CD14-positive monocyte (primary cell): ENCODE measurements around the gene PDE4DIP. TPM values are rescaled to one million over a fixed set of nuclear protein-coding genes. Genes with fewer than 3 reads are reported as not detected.
"Not testable (repeated sequence)": the region's sequence is repeated elsewhere in the genome, so short reads cannot be mapped to it uniquely, and the experiment has no call there.

Source experiments
- DNase-seq, 3 donors: peaks; one replicate each; pipeline ENCODE4 v3.0.0-alpha.2; 2011 to 2022
- H2AFZ ChIP-seq: 2 replicates; pipeline ENCODE4 v1.6.0; 2012; ENCODE audit warnings: mild to moderate bottlenecking, low read depth, low read length, inconsistent platforms; ENCODE audit not compliant: insufficient read depth, poor library complexity, severe bottlenecking
- H3K27ac ChIP-seq, 2 donors: 1 replicate in 1 of 2; 2 replicates in 1 of 2; pipeline ENCODE4 v1.5.1; 2012 to 2013; ENCODE audit warnings: low read length in 2 of 2, control low read depth in 1 of 2, inconsistent platforms in 1 of 2, low read depth in 1 of 2, mild to moderate bottlenecking in 1 of 2
- H3K27me3 ChIP-seq, 2 donors: one replicate each; pipeline versions ENCODE4 v1.6.0 to v1.6.1; 2011 to 2013; ENCODE audit warnings: low read length in 2 of 2; ENCODE audit not compliant: control insufficient read depth in 2 of 2, insufficient read depth in 2 of 2
- H3K36me3 ChIP-seq, 2 donors: replicated peaks in 1 of 2; 1 replicate in 1 of 2; 2 replicates in 1 of 2; pipeline versions ENCODE4 v1.5.1 to v1.6.1; 2012 to 2013; ENCODE audit warnings: low read length in 2 of 2, control low read depth in 1 of 2, inconsistent platforms in 1 of 2, mild to moderate bottlenecking in 1 of 2; ENCODE audit not compliant: insufficient read depth in 2 of 2, control insufficient read depth in 1 of 2
- H3K4me1 ChIP-seq, 2 donors: 1 replicate in 1 of 2; 2 replicates in 1 of 2; pipeline versions ENCODE4 v1.5.1 to v1.6.1; 2012 to 2013; ENCODE audit warnings: low read length in 2 of 2, control low read depth in 1 of 2, inconsistent platforms in 1 of 2, mild to moderate bottlenecking in 1 of 2, moderate library complexity in 1 of 2; ENCODE audit not compliant: insufficient read depth in 2 of 2, control insufficient read depth in 1 of 2
- H3K4me2 ChIP-seq: replicated peaks from 2 replicates; pipeline ENCODE3; 2012; ENCODE audit warnings: low read length, moderate library complexity, mild to moderate bottlenecking; ENCODE audit not compliant: poor library complexity, severe bottlenecking; ENCODE audit errors: extremely low read depth
- H3K4me3 ChIP-seq, 3 experiments: fragments of 200-600 bp in 1 of 3; sonication (generic) in 1 of 3; replicated peaks in 1 of 3; 1 replicate in 2 of 3; 2 replicates in 1 of 3; pipeline ENCODE4 v1.5.1; 2011 to 2013; ENCODE audit warnings: low read length in 3 of 3, mild to moderate bottlenecking in 3 of 3, control low read depth in 2 of 3, low read depth in 2 of 3, inconsistent platforms in 1 of 3, moderate library complexity in 1 of 3
- H3K79me2 ChIP-seq: 2 replicates; pipeline ENCODE4 v1.6.0; 2012; ENCODE audit warnings: mild to moderate bottlenecking, control low read depth, inconsistent platforms, low read length, moderate library complexity; ENCODE audit not compliant: insufficient read depth
- H3K9ac ChIP-seq: 2 replicates; pipeline ENCODE4 v1.6.0; 2017; ENCODE audit warnings: low read length, mild to moderate bottlenecking; ENCODE audit not compliant: insufficient read depth, poor library complexity, severe bottlenecking
- H3K9me3 ChIP-seq, 2 donors: replicated peaks in 1 of 2; 1 replicate in 1 of 2; 2 replicates in 1 of 2; pipeline versions ENCODE4 v1.5.1 to v1.6.1; 2012 to 2013; ENCODE audit warnings: low read length in 2 of 2, control low read depth in 1 of 2; ENCODE audit not compliant: control insufficient read depth in 1 of 2, insufficient read depth in 1 of 2
- H4K20me1 ChIP-seq: 2 replicates; pipeline ENCODE4 v1.6.0; 2012; ENCODE audit warnings: mild to moderate bottlenecking, low read length, control low read depth, moderate library complexity; ENCODE audit not compliant: insufficient read depth
- H3K27ac Mint-ChIP-seq, 7 donors: one replicate each; pipeline ENCODE4 v1.8.0; 2020; ENCODE audit warnings: mild to moderate bottlenecking in 7 of 7, mixed read lengths in 7 of 7, moderate library complexity in 6 of 7, inconsistent platforms in 2 of 7
- H3K27me3 Mint-ChIP-seq, 3 donors: one replicate each; pipeline ENCODE4 v1.8.0; 2021 to 2022; ENCODE audit warnings: low read depth in 3 of 3, mild to moderate bottlenecking in 3 of 3, mixed read lengths in 3 of 3, moderate library complexity in 3 of 3, inconsistent platforms in 1 of 3
- H3K36me3 Mint-ChIP-seq, 2 donors: one replicate each; pipeline ENCODE4 v1.8.0; 2020; ENCODE audit warnings: mixed read lengths in 2 of 2, inconsistent platforms in 1 of 2, mild to moderate bottlenecking in 1 of 2
- H3K4me1 Mint-ChIP-seq: one replicate; pipeline ENCODE4 v1.8.0; 2020; ENCODE audit warnings: mild to moderate bottlenecking, mixed read lengths
- H3K4me3 Mint-ChIP-seq, 2 donors: one replicate each; pipeline ENCODE4 v1.8.0; 2020; ENCODE audit warnings: mild to moderate bottlenecking in 2 of 2, mixed read lengths in 2 of 2, moderate library complexity in 1 of 2
- H3K9me3 Mint-ChIP-seq, 7 donors: one replicate each; pipeline ENCODE4 v1.8.0; 2020 to 2022; ENCODE audit warnings: mixed read lengths in 7 of 7, mild to moderate bottlenecking in 6 of 7, moderate library complexity in 6 of 7, inconsistent platforms in 2 of 7
- WGBS: methylation state at CpG from one replicate; pipeline ENCODE4 v1.1.5; 2013; ENCODE audit warnings: missing lambda C conversion rate; ENCODE audit not compliant: insufficient coverage; 5-methylcytosine and 5-hydroxymethylcytosine counted together
- intact Hi-C, 2 donors: fragments of 100-400 bp; cut with micrococcal nuclease; formaldehyde crosslinking; loops; one replicate each; pipeline versions ENCODE4 v1.15.0 to v1.15.1; 2023
- polyA plus RNA-seq, 3 donors: library from polyadenylated mRNA; depleted of rRNA in 1 of 3; unstranded in 2 of 3; stranded (reverse) in 1 of 3; fragments of 300-500 nt in 2 of 3; fragments of >200 nt in 1 of 3; fragmentation: Illumina TruSeq in 2 of 3; gene quantifications; 1 replicate in 2 of 3; 2 replicates in 1 of 3; pipeline ENCODE4 v1.2.3, GENCODE V29; 2012 to 2021

The PDE4DIP gene
- polyA plus RNA-seq, 3 donors, result 11.6 to 22.5 (median 14.6) TPM

DNA sequence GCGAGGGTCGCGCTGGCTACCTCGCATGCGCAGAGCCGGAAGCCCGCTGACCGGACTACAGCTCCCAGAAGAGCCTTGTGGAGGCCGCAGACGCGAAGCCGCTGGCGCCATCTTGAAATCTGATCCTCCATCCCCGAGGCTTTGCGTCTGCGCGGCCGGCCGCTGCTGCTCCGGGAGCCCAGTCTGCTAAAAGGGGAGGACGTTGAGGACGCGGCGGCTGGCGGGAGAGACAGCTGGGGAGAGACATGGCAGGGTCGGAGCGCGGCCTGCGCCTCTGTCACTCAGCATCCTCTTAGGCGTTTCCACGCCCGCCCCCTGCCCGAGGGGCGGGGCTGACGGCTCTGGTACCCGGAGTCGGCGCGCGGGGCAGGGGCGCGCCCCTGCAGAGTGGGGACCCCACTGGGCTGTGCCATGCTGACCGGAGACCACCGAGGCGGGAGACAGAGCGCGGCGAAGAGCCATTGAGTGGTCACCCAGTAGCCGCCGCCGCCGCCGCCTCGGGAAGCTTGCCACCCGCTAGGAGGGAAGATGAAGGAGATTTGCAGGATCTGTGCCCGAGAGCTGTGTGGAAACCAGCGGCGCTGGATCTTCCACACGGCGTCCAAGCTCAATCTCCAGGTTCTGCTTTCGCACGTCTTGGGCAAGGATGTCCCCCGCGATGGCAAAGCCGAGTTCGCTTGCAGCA is 108.2 kb downstream of the PDE4DIP start:
- H3K27ac ChIP-seq, H3K36me3 ChIP-seq, H3K27me3 ChIP-seq, H3K36me3 Mint-ChIP-seq, H3K9me3 ChIP-seq, H3K9ac ChIP-seq, DNase-seq, intact Hi-C loops, H4K20me1 ChIP-seq, H3K27me3 Mint-ChIP-seq, H3K9me3 Mint-ChIP-seq, H3K79me2 ChIP-seq: not testable (repeated sequence)
- Histone ChIP-seq H3K4me2 (peak overlapping the region; percentile 63), H3K4me1 (peaks cover 11 to 18% of the 10 kb centered on the region in 2 donors), H3K4me3 (peak overlapping the region; percentile 54 to 72 (median 68)), H2AFZ (peak overlapping the region; percentile 70)
- H3K4me1 Mint-ChIP-seq, result peaks cover 16% of the 10 kb centered on the region
- peak overlapping the region in 3 of 7 donors; percentile 45 to 62 (median 60) for H3K27ac Mint-ChIP-seq
- no CpG with 5 or more reads among the region's 66 CpGs for WGBS
- H3K4me3 Mint-ChIP-seq, result peak overlapping the region; percentile 84 to 90

DNA sequence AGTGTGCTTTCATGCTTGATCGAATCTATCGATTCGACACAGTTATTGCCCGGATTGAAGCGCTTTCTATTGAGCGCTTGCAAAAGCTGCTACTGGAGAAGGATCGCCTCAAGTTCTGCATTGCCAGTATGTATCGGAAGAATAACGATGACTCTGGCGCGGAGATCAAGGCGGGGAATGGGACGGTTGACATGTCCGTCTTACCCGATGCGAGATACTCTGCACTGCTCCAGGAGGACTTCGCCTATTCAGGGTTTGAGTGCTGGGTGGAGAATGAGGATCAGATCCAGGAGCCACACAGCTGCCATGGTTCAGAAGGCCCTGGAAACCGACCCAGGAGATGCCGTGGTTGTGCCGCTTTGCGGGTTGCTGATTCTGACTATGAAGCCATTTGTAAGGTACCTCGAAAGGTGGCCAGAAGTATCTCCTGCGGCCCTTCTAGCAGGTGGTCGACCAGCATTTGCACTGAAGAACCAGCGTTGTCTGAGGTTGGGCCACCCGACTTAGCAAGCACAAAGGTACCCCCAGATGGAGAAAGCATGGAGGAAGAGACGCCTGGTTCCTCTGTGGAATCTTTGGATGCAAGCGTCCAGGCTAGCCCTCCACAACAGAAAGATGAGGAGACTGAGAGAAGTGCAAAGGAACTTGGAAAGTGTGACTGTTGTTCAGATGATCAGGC is 108.8 kb downstream of the PDE4DIP start:
- H3K4me2 ChIP-seq, H3K9ac ChIP-seq, H3K36me3 Mint-ChIP-seq, H3K27me3 Mint-ChIP-seq, H3K79me2 ChIP-seq, H3K36me3 ChIP-seq, H3K27ac ChIP-seq, H3K27me3 ChIP-seq, H3K9me3 Mint-ChIP-seq, H4K20me1 ChIP-seq, H3K9me3 ChIP-seq, intact Hi-C loops: not testable (repeated sequence)
- Mint-ChIP-seq H3K4me3 (peak overlapping the region; percentile 79 to 90), H3K27ac (peak overlapping the region in 2 of 7 donors; percentile 25 to 30), H3K4me1 (peaks cover 16% of the 10 kb centered on the region)
- Histone ChIP-seq H3K4me3 (peak overlapping the region; percentile 54 to 72 (median 68)), H2AFZ (peak overlapping the region; percentile 70), H3K4me1 (peaks cover 11 to 18% of the 10 kb centered on the region in 2 donors)
- WGBS, result 1% methylated on average over 14 of the region's 28 CpGs
- peak in 1 of 3 donors; percentile 8 for DNase-seq

DNA sequence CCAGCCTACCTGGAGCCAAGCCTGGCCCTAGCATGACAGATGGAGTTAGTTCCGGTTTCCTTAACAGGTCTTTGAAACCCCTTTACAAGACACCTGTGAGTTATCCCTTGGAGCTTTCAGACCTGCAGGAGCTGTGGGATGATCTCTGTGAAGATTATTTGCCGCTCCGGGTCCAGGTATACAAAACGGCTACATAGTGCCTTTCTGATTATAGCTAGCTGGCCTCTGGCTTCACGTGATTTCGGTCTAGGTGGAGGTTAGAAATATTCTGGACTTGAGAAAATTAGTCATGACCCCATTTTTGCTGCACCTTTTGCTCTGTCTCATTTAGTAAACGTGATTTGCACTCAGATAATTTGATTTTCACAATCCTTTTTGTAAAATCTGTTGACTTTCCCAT is 109.5 kb downstream of the PDE4DIP start:
- H3K79me2 ChIP-seq, H2AFZ ChIP-seq, H3K9ac ChIP-seq, H3K27me3 ChIP-seq, H3K27ac Mint-ChIP-seq, H4K20me1 ChIP-seq, H3K9me3 Mint-ChIP-seq, H3K27me3 Mint-ChIP-seq, H3K36me3 Mint-ChIP-seq, H3K4me3 ChIP-seq, H3K9me3 ChIP-seq, H3K4me2 ChIP-seq, DNase-seq, H3K36me3 ChIP-seq, H3K27ac ChIP-seq, intact Hi-C loops: not testable (repeated sequence)
- H3K4me1 Mint-ChIP-seq, result peaks cover 18% of the 10 kb centered on the region
- H3K4me1 ChIP-seq, result peaks cover 11 to 18% of the 10 kb centered on the region in 2 donors
- WGBS, result 54% methylated on average over 3 of the region's 7 CpGs
- peak overlapping the region in 1 of 2 donors; percentile 40 for H3K4me3 Mint-ChIP-seq

DNA sequence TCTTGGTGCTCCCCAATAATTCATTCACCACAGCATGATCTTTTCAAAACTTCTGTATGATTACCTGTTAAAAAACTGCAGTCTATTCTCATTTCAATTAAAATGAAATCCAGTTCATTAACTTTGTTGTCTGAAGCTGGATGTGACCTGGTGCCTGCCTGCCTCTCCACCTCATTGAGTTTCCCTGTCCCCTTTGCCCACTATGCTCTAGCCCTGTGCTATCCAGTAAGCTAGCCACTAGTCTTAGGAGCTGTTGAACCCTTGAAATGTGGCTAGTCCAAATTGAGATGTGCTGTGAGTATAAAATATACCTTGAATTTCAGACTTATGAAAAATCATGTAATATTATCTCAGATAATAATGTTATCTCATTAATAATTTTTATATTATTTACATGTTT is 114.1 kb downstream of the PDE4DIP start:
- H3K27me3 ChIP-seq, intact Hi-C loops, H3K9me3 ChIP-seq, H3K4me3 Mint-ChIP-seq, H3K9ac ChIP-seq, H3K27me3 Mint-ChIP-seq, H3K4me2 ChIP-seq, H3K36me3 Mint-ChIP-seq, H3K9me3 Mint-ChIP-seq, H3K27ac ChIP-seq, H3K36me3 ChIP-seq, H3K4me3 ChIP-seq, H3K27ac Mint-ChIP-seq, DNase-seq, H3K4me1 Mint-ChIP-seq, H2AFZ ChIP-seq, H4K20me1 ChIP-seq, H3K79me2 ChIP-seq: not testable (repeated sequence)
- peaks cover 5 to 13% of the 10 kb centered on the region in 2 donors for H3K4me1 ChIP-seq
